GM23338 (cell line): ENCODE results near the gene STPG4. TPM values are rescaled to one million over a fixed set of nuclear protein-coding genes. Genes with fewer than 3 reads are reported as not detected.

Source experiments
- ATAC-seq: fragments of 200-7000 bp; cut with Tn5 transposase; 3 replicates; pipeline ENCODE4 v1.9.1; 2020
- DNase-seq: peaks from one replicate; pipeline ENCODE4 v3.0.0-alpha.2; 2015; ENCODE audit warnings: low spot score
- H2AFZ ChIP-seq: fragments of 200-600 bp; sonication (generic); 2 replicates; pipeline ENCODE4 v1.8.0; 2016; ENCODE audit warnings: antibody characterized with exemption, mild to moderate bottlenecking, moderate library complexity
- H3F3A ChIP-seq: fragments of 200-600 bp; sonication (generic); replicated peaks from 2 replicates; pipeline ENCODE4 v1.8.0; 2017; ENCODE audit warnings: antibody characterized with exemption, mixed run types, low read depth
- H3K27ac ChIP-seq: fragments of 200-600 bp; sonication (generic); 2 replicates; pipeline ENCODE4 v1.6.1; 2016; ENCODE audit warnings: low read depth
- H3K27me3 ChIP-seq: fragments of 200-600 bp; sonication (generic); 2 replicates; pipeline ENCODE4 v1.8.0; 2016; ENCODE audit warnings: mild to moderate bottlenecking, mixed run types, moderate library complexity; ENCODE audit not compliant: insufficient read depth
- H3K36me3 ChIP-seq: fragments of 200-600 bp; sonication (generic); 2 replicates; pipeline ENCODE4 v1.8.0; 2016; ENCODE audit warnings: mild to moderate bottlenecking; ENCODE audit not compliant: insufficient read depth
- H3K4me1 ChIP-seq: fragments of 200-600 bp; sonication (generic); 2 replicates; pipeline ENCODE4 v1.8.0; 2016; ENCODE audit warnings: mild to moderate bottlenecking, moderate library complexity; ENCODE audit not compliant: insufficient read depth
- H3K4me2 ChIP-seq: fragments of 200-600 bp; sonication (generic); 2 replicates; pipeline ENCODE4 v1.7.1; 2017; ENCODE audit warnings: mixed run types
- H3K4me3 ChIP-seq: fragments of 200-600 bp; sonication (generic); 2 replicates; pipeline ENCODE4 v1.6.1; 2016; ENCODE audit warnings: mixed run types
- H3K79me2 ChIP-seq: fragments of 200-600 bp; sonication (generic); replicated peaks from 2 replicates; pipeline ENCODE4 v1.8.0; 2017; ENCODE audit warnings: mild to moderate bottlenecking; ENCODE audit not compliant: insufficient read depth
- H3K9me2 ChIP-seq: fragments of 200-600 bp; sonication (generic); 2 replicates; pipeline ENCODE4 v1.8.0; 2017; ENCODE audit not compliant: insufficient read depth
- H4K20me1 ChIP-seq: fragments of 200-600 bp; sonication (generic); replicated peaks from 2 replicates; pipeline ENCODE4 v1.8.0; 2017; ENCODE audit warnings: mild to moderate bottlenecking; ENCODE audit not compliant: insufficient read depth
- H3K27ac Mint-ChIP-seq: 2 replicates; pipeline ENCODE4 v1.8.0; 2020; ENCODE audit warnings: inconsistent platforms, mild to moderate bottlenecking, moderate library complexity, mixed read lengths
- H3K27me3 Mint-ChIP-seq: 3 replicates; pipeline ENCODE4 v1.8.0; 2022; ENCODE audit warnings: low read depth, mild to moderate bottlenecking, moderate library complexity, mixed read lengths, inconsistent platforms; ENCODE audit not compliant: insufficient read depth, poor library complexity
- H3K36me3 Mint-ChIP-seq: 3 replicates; pipeline ENCODE4 v1.8.0; 2021; ENCODE audit warnings: low read depth, mild to moderate bottlenecking, inconsistent platforms, moderate library complexity, mixed read lengths
- H3K4me1 Mint-ChIP-seq: 3 replicates; pipeline ENCODE4 v1.8.0; 2020; ENCODE audit warnings: mild to moderate bottlenecking, inconsistent platforms, mixed read lengths
- H3K4me3 Mint-ChIP-seq: 3 replicates; pipeline ENCODE4 v1.8.0; 2021; ENCODE audit warnings: moderate library complexity, mild to moderate bottlenecking, inconsistent platforms, mixed read lengths
- H3K9me3 Mint-ChIP-seq: 3 replicates; pipeline ENCODE4 v1.8.0; 2020; ENCODE audit warnings: moderate library complexity, mild to moderate bottlenecking, inconsistent platforms, mixed read lengths
- CREB1 ChIP-seq: fragments of 250-450 bp; sonication (Bioruptor Pico); IDR thresholded peaks from 2 replicates; pipeline ENCODE4 v1.5.0; 2020; ENCODE audit warnings: low read depth, mild to moderate bottlenecking, moderate library complexity
- CTCF ChIP-seq, 2 experiments: fragments of 200-600 bp in 1 of 2; sonication (generic) in 1 of 2; conservative IDR thresholded peaks; 2 replicates each; pipeline versions ENCODE4 v1.5.1 to v1.6.1; 2016 to 2017; ENCODE audit warnings: antibody characterized with exemption in 2 of 2, low read depth in 2 of 2, mild to moderate bottlenecking in 2 of 2, moderate library complexity in 1 of 2
- ETS1 ChIP-seq: IDR thresholded peaks from 2 replicates; pipeline ENCODE4 v1.6.1; 2016; ENCODE audit warnings: antibody characterized with exemption
- EZH2 ChIP-seq: fragments of 200-600 bp; sonication (generic); IDR thresholded peaks from one replicate; pipeline ENCODE4 v1.8.0; 2017; ENCODE audit warnings: antibody characterized with exemption, mild to moderate bottlenecking, low read depth; ENCODE audit not compliant: unreplicated experiment
- EZH2phosphoT487 ChIP-seq: fragments of 200-600 bp; sonication (generic); IDR thresholded peaks from one replicate; pipeline ENCODE4 v1.8.1; 2018; ENCODE audit warnings: antibody characterized with exemption; ENCODE audit not compliant: unreplicated experiment
- JUNB ChIP-seq: IDR thresholded peaks from one replicate; pipeline ENCODE4 v1.6.1; 2016; ENCODE audit warnings: antibody characterized with exemption; ENCODE audit not compliant: unreplicated experiment
- NANOG ChIP-seq: IDR thresholded peaks from 2 replicates; pipeline ENCODE4 v1.6.1; 2016; ENCODE audit warnings: antibody characterized with exemption, borderline replicate concordance
- POLR2AphosphoS5 ChIP-seq: IDR thresholded peaks from 2 replicates; pipeline ENCODE4 v1.6.1; 2016; ENCODE audit warnings: antibody characterized with exemption, low read depth
- STAT1 ChIP-seq: IDR thresholded peaks from one replicate; pipeline ENCODE4 v1.6.1; 2016; ENCODE audit warnings: antibody characterized with exemption; ENCODE audit not compliant: unreplicated experiment
- ZNF114 ChIP-seq: fragments of 250-450 bp; sonication (Bioruptor Pico); IDR thresholded peaks from 2 replicates; pipeline ENCODE4 v1.5.0; 2020; ENCODE audit warnings: mild to moderate bottlenecking, moderate library complexity
- ZNF331 ChIP-seq: fragments of 250-450 bp; sonication (Bioruptor Pico); IDR thresholded peaks from 2 replicates; pipeline ENCODE4 v1.5.0; 2020; ENCODE audit warnings: low read depth, mild to moderate bottlenecking, moderate library complexity
- ZNF462 ChIP-seq: fragments of 250-450 bp; sonication (Bioruptor Pico); IDR thresholded peaks from 2 replicates; pipeline ENCODE4 v1.5.0; 2020; ENCODE audit warnings: mild to moderate bottlenecking, moderate library complexity
- polyA plus RNA-seq: library from polyadenylated mRNA; unstranded; fragments of >200 nt; fragmentation: Nextera tagmentation; extraction: Ambion mirVana; gene quantifications from 2 replicates; pipeline ENCODE4 v1.2.1, GENCODE V29; 2016
- total RNA-seq: library from RNA; depleted of rRNA; stranded (reverse); fragments of >200 nt; shearing (Covaris generic); gene quantifications from 2 replicates; pipeline ENCODE4 v1.2.3, GENCODE V29; 2014
- TF ChIP-seq, protein P1 (sequence below): IDR thresholded peaks from one replicate; pipeline ENCODE4 v1.6.1; 2018; ENCODE audit warnings: antibody characterized with exemption; ENCODE audit not compliant: unreplicated experiment

Gene STPG4
- total and polyA plus RNA-seq, 2 experiments from 2014 or later: 0.28 TPM; not detected in 1

DNA sequence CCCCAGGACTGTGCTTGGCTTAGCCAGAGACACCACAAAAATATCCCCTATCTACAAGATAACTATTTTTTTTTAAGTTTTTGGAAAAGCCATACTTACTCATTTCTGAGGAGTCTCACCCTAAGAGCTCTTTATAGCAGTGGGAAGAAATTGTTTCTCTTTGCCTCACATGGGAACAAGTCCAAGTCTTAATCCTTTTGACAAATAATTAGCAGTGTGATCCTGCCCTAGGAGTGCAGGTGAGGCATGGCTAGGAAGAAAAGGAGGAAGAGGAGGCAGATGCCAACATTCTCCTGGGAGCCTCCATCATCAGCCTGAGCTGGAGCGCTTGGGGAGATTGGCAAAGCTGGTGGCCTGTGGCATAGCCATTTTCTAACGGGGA is 115.6 kb downstream of the STPG4 start:
- Histone ChIP-seq H3K79me2 (no peaks in the 10 kb centered on the region), H2AFZ (no peak overlapping the region), H3K27ac (no peak overlapping the region), H3K27me3 (no peaks in the 10 kb centered on the region), H3K36me3 (no peaks in the 10 kb centered on the region), H3K4me2 (no peak overlapping the region), H3K4me1 (peaks cover 34% of the 10 kb centered on the region), H3F3A (no peaks in the 10 kb centered on the region), H3K9me2 (no peaks in the 10 kb centered on the region), H3K4me3 (no peak overlapping the region), H4K20me1 (0 out of 2 replicates have a peak, but pooled peaks cover 3% of the 10 kb centered on the region)
- DNase-seq (no peak), ATAC-seq (no peak)
- Mint-ChIP-seq H3K4me3 (no peak overlapping the region), H3K4me1 (peaks cover 38% of the 10 kb centered on the region), H3K27ac (no peak overlapping the region), H3K27me3 (peaks cover 21% of the 10 kb centered on the region), H3K9me3 (no peaks in the 10 kb centered on the region), H3K36me3 (no peaks in the 10 kb centered on the region; the same call in 2 of the 3 replicates)
- no peak for TF ChIP-seq CREB1 (CRISPR knock-in tag)
- TF ChIP-seq STAT1: no peak
- TF ChIP-seq ZNF331 (CRISPR knock-in tag): no peak
- TF ChIP-seq JUNB: no peak
- no peak for TF ChIP-seq CTCF (conservative IDR thresholded peaks at IDR 0.05; ENCODE audit: low read depth in 2 of 2)
- TF ChIP-seq ZNF462 (CRISPR knock-in tag): no peak
- TF ChIP-seq ETS1: no peak
- TF ChIP-seq EZH2phosphoT487: no peak
- no peak for TF ChIP-seq NANOG
- no peak for TF ChIP-seq POLR2AphosphoS5
- no peak for TF ChIP-seq EZH2
- TF ChIP-seq, protein P1, sequence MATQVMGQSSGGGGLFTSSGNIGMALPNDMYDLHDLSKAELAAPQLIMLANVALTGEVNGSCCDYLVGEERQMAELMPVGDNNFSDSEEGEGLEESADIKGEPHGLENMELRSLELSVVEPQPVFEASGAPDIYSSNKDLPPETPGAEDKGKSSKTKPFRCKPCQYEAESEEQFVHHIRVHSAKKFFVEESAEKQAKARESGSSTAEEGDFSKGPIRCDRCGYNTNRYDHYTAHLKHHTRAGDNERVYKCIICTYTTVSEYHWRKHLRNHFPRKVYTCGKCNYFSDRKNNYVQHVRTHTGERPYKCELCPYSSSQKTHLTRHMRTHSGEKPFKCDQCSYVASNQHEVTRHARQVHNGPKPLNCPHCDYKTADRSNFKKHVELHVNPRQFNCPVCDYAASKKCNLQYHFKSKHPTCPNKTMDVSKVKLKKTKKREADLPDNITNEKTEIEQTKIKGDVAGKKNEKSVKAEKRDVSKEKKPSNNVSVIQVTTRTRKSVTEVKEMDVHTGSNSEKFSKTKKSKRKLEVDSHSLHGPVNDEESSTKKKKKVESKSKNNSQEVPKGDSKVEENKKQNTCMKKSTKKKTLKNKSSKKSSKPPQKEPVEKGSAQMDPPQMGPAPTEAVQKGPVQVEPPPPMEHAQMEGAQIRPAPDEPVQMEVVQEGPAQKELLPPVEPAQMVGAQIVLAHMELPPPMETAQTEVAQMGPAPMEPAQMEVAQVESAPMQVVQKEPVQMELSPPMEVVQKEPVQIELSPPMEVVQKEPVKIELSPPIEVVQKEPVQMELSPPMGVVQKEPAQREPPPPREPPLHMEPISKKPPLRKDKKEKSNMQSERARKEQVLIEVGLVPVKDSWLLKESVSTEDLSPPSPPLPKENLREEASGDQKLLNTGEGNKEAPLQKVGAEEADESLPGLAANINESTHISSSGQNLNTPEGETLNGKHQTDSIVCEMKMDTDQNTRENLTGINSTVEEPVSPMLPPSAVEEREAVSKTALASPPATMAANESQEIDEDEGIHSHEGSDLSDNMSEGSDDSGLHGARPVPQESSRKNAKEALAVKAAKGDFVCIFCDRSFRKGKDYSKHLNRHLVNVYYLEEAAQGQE: no peak
- TF ChIP-seq ZNF114 (CRISPR knock-in tag): no peak
